Endothelial cell of umbilical vein (primary cell): ENCODE results near the gene TTN.

ENCODE experiments used
- CTCF ChIP-seq, 2 donors: IDR thresholded peaks; 1 replicate in 1 of 2; 2 replicates in 1 of 2; pipeline ENCODE4 v1.5.1; 2011; ENCODE audit warnings: low read length in 2 of 2, mild to moderate bottlenecking in 2 of 2, moderate library complexity in 2 of 2, control low read depth in 1 of 2, inconsistent platforms in 1 of 2, low read depth in 1 of 2; ENCODE audit not compliant: insufficient read depth in 1 of 2; ENCODE audit errors: extremely low read depth in 1 of 2
- EZH2 ChIP-seq: IDR thresholded peaks from 2 replicates; pipeline ENCODE4 v1.6.1; 2012; ENCODE audit warnings: borderline replicate concordance, low read depth, mild to moderate bottlenecking, moderate library complexity, low read length, inconsistent platforms; ENCODE audit not compliant: severe bottlenecking
- FOS ChIP-seq: IDR thresholded peaks from 2 replicates; pipeline ENCODE4 v1.6.1; 2011; ENCODE audit warnings: mild to moderate bottlenecking, low read length, moderate library complexity, borderline replicate concordance; ENCODE audit not compliant: insufficient read depth
- GATA2 ChIP-seq: IDR thresholded peaks from 2 replicates; pipeline ENCODE4 v1.7.0; 2011; ENCODE audit warnings: low read depth, mild to moderate bottlenecking, moderate library complexity, mixed read lengths, low read length; ENCODE audit not compliant: insufficient read length, insufficient read depth
- JUN ChIP-seq: IDR thresholded peaks from 2 replicates; pipeline ENCODE4 v1.6.1; 2011; ENCODE audit warnings: borderline replicate concordance, low read depth; ENCODE audit not compliant: insufficient read length, insufficient read depth
- MAX ChIP-seq: IDR thresholded peaks from 2 replicates; pipeline ENCODE4 v1.6.1; 2011; ENCODE audit not compliant: insufficient read depth, insufficient read length
- MYC ChIP-seq: IDR thresholded peaks from one replicate; pipeline ENCODE4 v1.6.1; 2011; ENCODE audit warnings: mild to moderate bottlenecking, low read depth, low read length
- POLR2A ChIP-seq: IDR thresholded peaks from 2 replicates; pipeline ENCODE4 v1.6.1; 2012; ENCODE audit warnings: low read depth, mild to moderate bottlenecking, control low read depth, low read length
- POLR2AphosphoS5 ChIP-seq: IDR thresholded peaks from 2 replicates; pipeline ENCODE4 v1.6.1; 2012; ENCODE audit warnings: low read depth, mild to moderate bottlenecking, control low read depth, low read length, moderate library complexity; ENCODE audit not compliant: insufficient read depth

GRCh38 chr2:178527592-178527991 lies 279.6 kb downstream of the TTN start:
- TF ChIP-seq POLR2AphosphoS5 (no peak), FOS (no peak), CTCF (IDR thresholded peaks at IDR 0.05; ENCODE audit: extremely low read depth in 1 of 2, insufficient read depth in 1 of 2, low read depth in 1 of 2, low read length in 2 of 2) (no peak), POLR2A (no peak), EZH2 (no peak), JUN (no peak), GATA2 (no peak), MYC (no peak), MAX (no peak)
